GM12872 (cell line): Measurements from ENCODE around the gene MAGOHB.

ENCODE experiments used
- TF ChIP-seq, protein P1 (sequence below): IDR thresholded peaks from 3 replicates; pipeline ENCODE4 v1.5.1; 2011; ENCODE audit warnings: low read depth, mild to moderate bottlenecking, low read length, moderate library complexity; ENCODE audit not compliant: insufficient read depth

MAGOHB gene

DNA sequence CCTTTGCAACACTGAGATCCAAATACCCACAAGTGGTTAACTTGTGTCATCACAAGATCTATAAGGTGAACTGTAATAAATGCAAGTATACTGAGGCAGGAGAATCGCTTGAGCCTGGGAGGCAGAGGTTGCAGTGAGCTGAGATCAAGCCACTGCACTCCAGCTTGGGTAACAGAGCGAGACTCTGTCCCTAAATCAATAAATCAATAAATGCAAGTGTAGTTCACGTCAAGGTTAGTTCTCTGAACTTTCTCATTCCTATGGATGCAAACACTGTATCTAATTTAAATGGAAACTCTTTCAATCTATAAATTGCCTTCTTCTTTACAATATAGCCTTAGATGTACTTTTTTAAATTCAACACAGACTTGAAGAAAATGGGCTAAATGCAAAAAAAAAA, 3.2 kb downstream of the MAGOHB start:
- TF ChIP-seq, protein P1, sequence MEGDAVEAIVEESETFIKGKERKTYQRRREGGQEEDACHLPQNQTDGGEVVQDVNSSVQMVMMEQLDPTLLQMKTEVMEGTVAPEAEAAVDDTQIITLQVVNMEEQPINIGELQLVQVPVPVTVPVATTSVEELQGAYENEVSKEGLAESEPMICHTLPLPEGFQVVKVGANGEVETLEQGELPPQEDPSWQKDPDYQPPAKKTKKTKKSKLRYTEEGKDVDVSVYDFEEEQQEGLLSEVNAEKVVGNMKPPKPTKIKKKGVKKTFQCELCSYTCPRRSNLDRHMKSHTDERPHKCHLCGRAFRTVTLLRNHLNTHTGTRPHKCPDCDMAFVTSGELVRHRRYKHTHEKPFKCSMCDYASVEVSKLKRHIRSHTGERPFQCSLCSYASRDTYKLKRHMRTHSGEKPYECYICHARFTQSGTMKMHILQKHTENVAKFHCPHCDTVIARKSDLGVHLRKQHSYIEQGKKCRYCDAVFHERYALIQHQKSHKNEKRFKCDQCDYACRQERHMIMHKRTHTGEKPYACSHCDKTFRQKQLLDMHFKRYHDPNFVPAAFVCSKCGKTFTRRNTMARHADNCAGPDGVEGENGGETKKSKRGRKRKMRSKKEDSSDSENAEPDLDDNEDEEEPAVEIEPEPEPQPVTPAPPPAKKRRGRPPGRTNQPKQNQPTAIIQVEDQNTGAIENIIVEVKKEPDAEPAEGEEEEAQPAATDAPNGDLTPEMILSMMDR = no peak

DNA sequence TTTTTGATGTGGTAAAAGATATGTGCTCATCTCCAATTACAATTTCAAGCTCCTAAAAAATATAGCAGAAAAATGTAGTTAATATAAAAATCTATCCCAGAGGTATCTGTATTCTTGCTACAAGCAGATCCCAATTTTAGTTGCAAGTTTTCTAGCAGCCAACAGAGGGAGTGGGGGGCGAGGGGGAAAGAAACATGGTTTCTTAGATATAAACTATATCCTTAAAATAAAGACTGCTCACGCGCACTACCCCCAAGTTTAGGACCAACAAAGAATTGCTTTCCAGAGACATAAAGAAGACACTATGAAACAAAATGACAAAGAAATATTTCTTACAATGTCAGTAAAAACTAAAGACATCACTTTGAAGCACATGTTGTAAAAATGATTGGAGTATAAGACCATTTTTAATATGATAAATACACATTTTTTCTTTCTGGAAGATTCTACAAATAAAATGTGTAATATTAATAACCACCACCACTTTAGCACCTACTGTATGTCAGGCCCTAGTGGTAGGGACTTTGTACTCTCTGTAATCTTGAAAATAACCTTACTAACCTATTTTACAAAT, 5.4 kb downstream of the MAGOHB start:
- TF ChIP-seq, protein P1 = 0 out of 3 replicates have a peak, but pooled peaks have one; percentile 19

DNA sequence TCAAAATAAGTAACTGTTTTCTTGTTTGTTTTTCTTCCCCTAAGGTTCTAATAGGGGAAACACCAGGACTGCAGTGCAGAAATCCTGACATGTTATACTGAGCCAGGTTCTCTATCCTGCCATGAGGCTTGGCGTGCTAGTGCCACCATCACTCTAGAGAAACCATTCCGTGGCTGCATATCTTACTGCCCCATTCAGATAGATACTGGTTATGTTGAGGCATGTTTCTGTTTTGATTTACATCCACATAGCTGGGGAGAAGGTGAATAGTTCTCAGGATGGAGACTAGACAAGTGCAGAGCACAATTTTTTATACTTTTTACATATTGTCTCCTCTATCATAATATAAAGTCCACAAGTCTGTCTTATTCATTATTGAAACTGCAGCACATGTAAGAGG, 11.5 kb downstream of the MAGOHB start:
- TF ChIP-seq, protein P1 = no peak

DNA sequence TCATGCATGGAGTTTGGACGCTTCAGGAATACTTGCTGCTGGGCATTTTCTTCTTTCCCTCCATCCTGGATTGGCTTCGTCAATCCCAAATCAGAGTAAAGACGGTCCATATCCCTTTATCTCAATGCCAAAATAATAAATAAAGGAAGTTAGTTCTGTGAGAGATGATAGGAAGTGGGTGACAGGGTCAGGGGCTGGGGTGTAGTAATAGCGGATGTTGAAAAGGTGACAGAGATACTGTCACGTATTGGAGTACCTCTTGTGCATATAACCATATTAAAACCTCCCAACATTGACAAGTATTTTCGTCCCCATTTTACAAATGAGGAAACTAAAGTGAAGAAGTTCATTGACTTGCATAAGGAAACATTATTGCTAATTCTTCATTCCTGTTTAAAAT, 12.4 kb downstream of the MAGOHB start:
- TF ChIP-seq, protein P1 = no peak

DNA sequence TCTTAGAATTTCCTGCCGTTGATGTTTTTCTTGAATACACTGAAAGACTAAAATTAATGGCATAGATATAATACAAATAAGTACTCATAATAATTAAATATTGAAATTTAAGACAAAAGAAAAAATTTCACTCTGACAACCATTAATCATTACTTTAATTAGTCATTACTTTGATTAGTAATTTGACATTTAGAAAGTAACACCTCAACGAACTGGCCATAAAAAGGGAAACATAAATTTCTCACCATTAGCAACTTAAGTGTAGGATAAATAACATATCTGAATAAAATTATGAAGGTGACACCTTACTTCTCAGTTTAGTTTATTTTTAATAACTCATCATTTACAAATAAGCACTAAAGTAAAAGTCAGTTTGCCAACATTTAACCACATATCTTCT, 17.5 kb downstream of the MAGOHB start:
- TF ChIP-seq, protein P1 = no peak

DNA sequence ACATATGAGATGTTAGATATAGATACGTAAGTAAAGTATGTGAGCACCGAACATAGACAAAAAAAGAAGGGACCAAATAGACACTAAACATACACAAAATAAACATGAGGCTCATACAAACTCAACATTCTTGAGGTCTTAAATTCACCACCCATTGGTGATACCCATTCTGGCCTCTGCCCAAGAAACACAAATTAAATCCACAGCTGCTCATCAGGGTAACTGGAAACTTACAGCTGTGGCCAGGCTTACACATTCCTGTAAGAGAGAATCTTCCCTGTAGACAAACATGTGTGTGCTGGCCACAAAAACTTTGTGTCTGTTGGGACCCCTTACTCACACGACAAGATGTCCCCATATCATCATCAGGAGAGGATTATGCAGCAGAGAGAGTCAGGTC, 22.4 kb downstream of the MAGOHB start:
- TF ChIP-seq, protein P1 = no peak

DNA sequence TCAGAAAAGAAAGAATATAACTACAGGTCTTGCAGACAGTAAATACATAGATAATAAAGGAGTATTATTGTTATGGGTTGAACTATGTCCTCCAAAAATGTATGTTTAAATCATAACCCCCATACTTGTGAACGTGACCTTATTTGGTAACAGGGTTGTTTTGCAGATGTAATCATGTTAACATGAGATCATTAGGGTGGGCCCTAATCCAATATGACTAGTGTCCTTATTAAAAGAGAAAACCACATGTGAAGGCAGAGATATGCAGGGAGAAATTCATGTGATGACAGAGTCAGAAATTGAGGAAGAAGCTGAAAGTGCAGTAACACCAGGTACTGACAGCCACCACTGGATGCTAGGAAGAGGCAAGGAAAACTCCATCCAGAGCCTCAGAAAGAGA, 29.0 kb downstream of the MAGOHB start:
- TF ChIP-seq, protein P1 = no peak
